ENCODE results near the gene PRKCE.
"Not testable (repeated sequence)": the region's sequence is repeated elsewhere in the genome, so short reads cannot be mapped to it uniquely, and the experiment has no call there.

Gene PRKCE

GRCh38 chr2:46211461-46211860, 560.0 kb downstream of the PRKCE start:
- no peak for DNase-seq

GRCh38 chr2:46213906-46214305, 562.4 kb downstream of the PRKCE start:
- no peak for DNase-seq

GRCh38 chr2:46216213-46216612, 564.7 kb downstream of the PRKCE start:
- no peak for DNase-seq

DNA sequence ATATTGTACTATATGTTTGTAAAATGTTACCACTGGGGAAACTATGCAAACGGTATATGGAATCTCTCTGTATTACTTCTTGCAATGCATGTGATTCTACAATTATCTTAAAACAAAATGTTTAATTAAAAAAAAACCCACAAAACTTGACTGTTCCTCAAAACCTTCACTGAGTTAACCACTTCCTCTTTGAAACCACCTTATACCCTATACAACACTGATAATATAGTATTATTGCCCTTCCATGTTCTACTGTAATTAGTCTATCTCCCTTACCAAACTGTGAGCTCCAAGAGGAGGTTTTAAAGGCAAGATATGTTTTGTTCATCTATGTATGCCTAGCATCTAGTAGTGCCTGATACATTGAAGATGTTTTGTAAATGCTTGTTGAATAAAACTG, 572.0 kb downstream of the PRKCE start:
- not testable (repeated sequence) for DNase-seq

DNA sequence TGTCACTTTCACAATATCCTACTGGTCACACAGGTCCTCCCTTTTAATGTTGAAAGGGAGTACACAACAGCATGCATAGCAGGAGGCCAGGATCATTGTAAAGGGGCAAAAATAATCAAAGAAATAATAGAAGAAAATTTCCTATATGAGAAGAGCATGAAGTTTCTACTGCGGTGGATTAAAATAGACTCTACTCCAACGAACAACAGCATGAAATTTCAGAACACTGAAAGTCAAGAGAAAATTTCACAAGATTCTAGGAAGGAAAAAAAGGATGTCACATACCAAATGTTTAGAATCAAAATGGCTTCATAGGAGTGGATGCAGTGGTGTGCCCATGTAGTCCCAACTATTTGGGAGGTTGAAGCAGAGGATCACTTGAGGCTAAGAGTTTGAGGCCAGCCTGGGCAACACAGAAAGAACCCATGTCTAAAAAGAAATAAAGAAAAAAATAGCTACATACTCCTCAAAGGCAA, 573.7 kb downstream of the PRKCE start:
- DNase-seq = no peak

DNA sequence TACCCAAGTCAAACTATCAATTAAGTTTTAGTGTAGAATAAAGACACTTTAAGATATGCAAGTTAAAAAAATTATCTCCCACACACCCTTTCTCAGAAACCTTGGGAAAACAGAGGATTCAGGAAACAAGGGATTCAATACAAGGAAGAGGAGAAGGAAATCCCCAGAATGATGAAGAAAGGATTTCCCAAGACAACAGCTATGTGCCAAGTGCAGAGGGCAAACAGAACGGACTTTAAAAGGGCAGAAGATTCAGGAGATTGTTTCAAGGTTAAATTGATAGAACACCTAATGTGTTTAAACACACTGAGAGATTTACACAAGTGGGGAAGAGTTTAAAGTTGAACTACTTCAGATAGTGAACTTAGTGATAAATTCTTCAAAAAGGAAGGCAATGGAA, 574.3 kb downstream of the PRKCE start:
- no peak for DNase-seq

DNA sequence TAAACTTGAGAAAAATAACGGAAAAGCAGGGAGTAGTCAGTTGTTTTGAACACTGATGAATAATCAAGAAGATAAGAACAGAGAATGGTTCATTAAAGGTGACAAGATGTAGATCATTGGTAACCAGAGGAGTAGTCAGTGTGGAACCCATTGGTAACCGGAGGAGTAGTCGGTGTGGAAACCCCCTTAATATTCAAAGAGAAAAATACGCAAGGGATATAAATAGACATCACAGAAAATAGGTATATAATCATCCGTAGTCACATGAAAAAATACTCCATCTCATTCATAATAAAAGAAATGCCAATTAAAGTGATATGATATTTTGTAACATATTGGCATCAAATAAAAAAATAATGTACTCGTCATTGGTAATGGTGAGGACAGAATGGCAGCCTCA, 575.1 kb downstream of the PRKCE start:
- DNase-seq = no peak

GRCh38 chr2:46227022-46227421, 575.5 kb downstream of the PRKCE start:
- DNase-seq = no peak

DNA sequence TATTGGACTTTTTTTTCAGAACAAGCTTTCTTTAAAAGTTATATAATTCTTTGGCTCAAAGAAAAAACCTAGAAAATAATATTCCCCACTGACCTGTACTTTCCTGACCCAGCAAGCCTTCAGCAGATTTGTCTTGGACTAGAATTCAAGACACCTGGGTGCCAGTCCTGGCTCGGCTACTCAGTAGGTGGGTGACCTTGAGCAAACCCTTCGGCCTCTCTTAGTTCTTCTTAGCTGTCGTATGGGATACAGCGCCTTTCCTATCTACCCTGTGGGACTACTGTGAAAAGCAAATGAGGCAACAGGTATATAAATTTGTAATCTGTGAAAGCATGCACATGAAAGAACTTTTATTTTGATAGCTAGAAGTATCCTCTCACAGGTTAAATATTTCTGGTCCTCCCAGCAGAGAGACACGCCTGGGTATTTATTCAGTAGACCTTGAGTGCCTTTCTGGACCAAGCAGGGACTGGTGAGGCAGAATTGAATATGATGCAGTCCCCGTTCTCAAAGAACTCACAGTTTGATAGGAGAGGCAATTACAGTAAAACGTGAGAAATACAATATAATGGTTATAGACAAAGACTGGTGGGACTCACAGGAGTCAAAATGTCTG, 576.3 kb downstream of the PRKCE start:
- DNase-seq = no peak

DNA sequence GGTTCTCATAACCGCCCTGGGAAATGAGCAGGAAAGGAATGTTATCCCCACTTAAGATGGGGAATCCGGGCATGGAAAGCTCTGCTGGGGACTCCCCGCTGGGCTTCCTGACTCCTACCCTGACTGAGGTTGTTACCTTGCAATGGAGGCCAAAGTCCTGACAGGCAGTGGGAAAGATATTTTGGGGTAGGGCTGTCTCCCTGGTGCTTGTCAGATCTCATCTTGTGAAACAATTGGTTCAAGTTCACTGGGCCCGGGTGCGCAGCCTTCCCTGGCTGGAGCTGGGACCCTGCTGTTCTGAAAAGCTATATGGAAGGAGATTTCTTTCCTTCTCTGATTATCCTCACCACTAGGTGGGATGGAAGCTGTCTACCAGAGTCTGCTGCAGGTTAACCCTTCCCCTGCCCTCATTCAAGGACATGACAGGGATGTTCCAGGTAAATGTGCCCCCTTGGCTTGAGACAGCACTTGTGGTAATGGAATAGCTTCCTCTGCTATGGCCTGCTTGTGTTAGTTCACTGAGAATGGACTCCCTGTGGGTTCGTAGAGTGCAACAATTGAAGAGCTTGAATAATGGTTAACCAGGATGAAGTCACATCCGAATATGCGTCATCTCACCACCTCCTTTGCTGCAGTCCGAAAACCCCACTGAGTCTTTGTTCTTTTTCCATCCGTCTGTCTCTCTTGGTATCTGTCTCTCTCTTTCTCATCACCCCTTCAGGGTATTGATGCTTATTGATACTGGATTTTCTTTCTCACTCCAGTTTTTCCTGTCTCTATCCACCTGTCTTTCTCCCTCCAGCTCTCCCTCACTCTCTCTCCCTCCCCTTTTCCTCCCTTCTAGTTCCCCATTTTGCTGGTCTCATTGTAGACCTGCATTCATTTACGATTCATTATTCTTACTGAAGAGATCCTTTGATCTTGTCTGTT, 577.9 kb downstream of the PRKCE start:
- peak; percentile 95 for DNase-seq

DNA sequence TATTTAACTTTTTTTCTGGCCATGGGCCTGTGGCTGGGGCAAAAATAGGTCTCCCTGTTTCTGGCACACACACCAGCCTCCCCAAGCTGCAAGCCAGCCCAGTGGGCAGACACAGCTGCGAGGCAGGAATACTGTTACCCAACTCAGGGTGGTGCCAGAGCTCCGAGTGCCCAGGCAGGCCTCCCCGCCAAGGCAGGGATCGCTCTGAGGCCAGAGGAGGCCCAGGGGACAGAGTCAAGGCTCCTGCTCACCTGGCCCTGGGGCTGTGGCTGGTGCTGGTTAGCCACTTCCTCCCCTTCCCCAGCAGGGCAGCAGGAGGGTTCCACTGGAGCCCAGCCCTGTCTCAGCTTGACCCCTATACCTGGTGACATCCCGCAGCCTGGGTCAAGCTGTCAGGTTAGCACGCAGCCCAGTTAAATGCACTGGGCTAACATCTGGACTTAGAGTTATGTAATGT, 578.7 kb downstream of the PRKCE start:
- DNase-seq = peak; percentile 88

GRCh38 chr2:46230677-46231425, 579.4 kb downstream of the PRKCE start:
- DNase-seq = peak; percentile 39

- DNase-seq = no peak
Measured at GRCh38 chr2:46231721-46232120, 580.2 kb downstream of the PRKCE start.

DNA sequence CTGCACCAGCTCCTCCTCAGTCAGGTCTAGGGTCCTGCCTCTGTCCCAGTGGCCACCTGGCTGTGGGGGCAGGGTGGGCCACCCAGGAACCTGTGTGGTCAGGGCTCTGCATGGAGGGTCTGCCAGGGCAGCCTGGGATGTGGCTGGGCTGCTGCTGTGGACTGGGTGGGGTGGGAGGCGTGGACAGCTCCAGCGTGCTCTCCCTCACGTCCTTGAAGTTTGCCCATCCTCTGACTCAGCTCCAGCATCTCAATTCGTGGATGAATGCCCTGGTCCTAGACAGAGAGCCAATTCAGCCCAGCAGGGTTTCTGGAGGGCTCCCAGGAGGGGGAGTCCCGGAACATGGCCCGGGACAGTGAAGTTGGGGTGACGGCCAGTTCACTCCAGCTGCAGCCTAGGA, 581.4 kb downstream of the PRKCE start:
- no peak for DNase-seq

DNA sequence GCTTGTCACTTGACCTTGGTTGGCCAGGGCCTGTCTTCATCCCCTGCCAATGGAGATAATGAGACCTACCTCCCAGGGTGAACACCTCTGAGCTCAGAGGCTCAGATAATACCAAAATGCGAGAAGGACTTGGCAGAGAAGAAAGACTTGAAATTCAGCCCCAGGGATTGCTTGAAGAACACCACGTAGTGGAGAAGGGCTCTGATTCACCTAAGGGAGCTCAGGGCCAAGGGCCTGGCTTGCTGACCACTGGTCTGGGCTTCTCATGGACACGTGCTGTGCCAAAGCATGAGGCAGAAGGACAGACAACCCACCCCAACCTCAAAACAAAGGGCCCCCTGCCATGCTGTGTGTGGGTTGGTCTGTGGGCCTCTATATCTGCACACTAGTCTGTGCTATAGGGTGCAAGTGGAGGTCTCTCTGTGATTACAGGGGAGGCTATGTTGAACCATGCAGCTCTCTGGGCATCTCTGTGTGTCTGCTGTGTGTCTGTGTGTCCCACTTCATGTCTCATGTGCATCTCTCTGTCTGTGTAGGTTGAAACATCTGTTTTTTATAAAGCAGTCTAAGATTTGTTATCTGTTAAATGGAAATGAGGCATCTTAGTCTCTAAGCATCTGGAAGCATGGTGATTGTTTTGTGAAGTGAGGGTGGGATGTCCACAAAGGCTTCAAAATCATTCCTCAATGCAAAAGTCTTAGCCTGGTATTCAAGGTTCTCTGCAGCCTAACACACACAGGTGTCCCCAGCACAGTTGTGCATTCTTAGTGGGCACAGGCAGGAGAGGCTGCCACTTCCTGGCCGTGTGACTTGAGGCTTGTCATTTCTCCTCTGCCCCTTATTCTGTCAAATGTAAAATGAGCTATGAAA, 584.8 kb downstream of the PRKCE start:
- DNase-seq = no peak

DNA sequence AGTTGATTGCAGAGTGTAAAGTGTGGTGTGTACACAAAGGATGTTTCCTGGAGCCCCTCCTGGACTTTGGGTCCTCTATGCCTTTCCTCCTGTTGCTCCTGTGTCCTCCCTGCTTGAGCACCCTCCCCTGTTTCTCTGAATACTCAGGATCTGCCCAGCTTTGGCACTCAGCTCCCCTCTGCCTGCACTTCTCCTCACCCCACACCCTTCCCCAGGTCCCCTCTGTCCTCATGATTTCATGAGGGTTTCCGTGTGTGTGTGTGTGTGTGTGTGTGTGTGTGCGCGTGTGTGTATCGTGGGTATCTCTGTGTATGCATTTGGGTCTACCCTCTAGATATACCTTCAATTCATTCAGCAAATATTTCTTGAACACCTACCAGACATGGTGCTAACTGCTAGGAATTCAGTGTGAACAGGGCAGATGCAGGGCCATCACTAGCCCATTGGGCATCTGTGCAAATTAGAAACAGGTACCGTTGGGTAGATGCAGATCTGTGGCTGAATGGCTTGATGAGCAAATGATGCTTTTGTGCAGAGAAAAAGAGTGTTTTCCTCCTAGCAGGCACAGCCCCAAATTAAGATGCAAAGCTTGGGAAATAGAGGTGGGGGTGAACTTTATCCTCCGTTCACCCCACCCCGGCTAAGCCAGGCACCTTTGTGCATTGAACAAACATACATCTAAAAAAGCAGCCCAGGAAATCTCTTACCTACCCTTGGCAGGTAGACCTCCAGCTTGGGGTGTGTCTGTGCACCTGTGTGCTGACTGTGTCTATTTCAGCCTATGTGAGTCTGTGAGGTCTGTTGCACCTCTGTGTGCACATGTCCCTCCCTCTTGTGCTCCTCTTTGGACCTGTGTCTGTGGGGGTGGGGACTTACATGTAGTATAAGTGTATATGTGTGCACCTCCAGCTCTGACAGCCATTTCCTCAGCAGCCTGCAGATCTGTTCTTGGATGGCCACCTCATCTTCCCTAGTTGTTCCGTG, 585.7 kb downstream of the PRKCE start:
- DNase-seq = no peak

Data from DMS53 (cell line).